Heart right ventricle (tissue), 16 donors: Measurements from ENCODE around the gene UGT1A7. TPM values are rescaled to one million over a fixed set of nuclear protein-coding genes. Genes with fewer than 3 reads are reported as not detected.

Experiments
- ATAC-seq, 8 donors: fragments of 200-7000 bp; cut with Tn5 transposase; one replicate each; pipeline ENCODE4 v1.9.1; 2020; ENCODE audit warnings: mild to moderate bottlenecking in 8 of 8, moderate library complexity in 8 of 8, moderate number of reproducible peaks in 1 of 8
- DNase-seq, 2 donors: peaks; one replicate each; pipeline ENCODE4 v3.0.0-alpha.2; 2020
- H3K27ac ChIP-seq, 10 donors: fragments of 200-600 bp; sonication (generic) in 2 of 10; one replicate each; pipeline versions ENCODE4 v1.5.0 to v1.8.0; 2020 to 2022; ENCODE audit warnings: mild to moderate bottlenecking in 3 of 10
- H3K27me3 ChIP-seq, 7 donors: fragments of 200-600 bp; one replicate each; pipeline ENCODE4 v1.8.0; 2021 to 2022; ENCODE audit warnings: mild to moderate bottlenecking in 2 of 7
- H3K36me3 ChIP-seq, 9 donors: fragments of 200-600 bp; sonication (generic) in 1 of 9; one replicate each; pipeline versions ENCODE4 v1.5.0 to v1.8.0; 2020 to 2022; ENCODE audit warnings: mild to moderate bottlenecking in 2 of 9
- H3K4me1 ChIP-seq, 9 donors: fragments of 200-600 bp; sonication (generic) in 1 of 9; one replicate each; pipeline versions ENCODE4 v1.5.0 to v1.8.0; 2020 to 2022; ENCODE audit warnings: mild to moderate bottlenecking in 4 of 9
- H3K4me3 ChIP-seq, 10 donors: fragments of 200-600 bp; sonication (generic) in 2 of 10; one replicate each; pipeline versions ENCODE4 v1.5.0 to v1.8.0; 2020 to 2022; ENCODE audit warnings: mild to moderate bottlenecking in 7 of 10, moderate library complexity in 2 of 10
- H3K9me3 ChIP-seq, 11 donors: fragments of 200-600 bp in 10 of 11; sonication (generic) in 2 of 11; one replicate each; pipeline versions ENCODE4 v1.5.0 to v1.8.0; 2013 to 2022; ENCODE audit warnings: mild to moderate bottlenecking in 2 of 11, control low read depth in 1 of 11, moderate library complexity in 1 of 11
- CTCF ChIP-seq, 9 donors: fragments of 200-600 bp; sonication (generic) in 2 of 9; IDR thresholded peaks; one replicate each; pipeline versions ENCODE4 v1.5.0 to v1.8.0; 2021 to 2022; ENCODE audit warnings: antibody characterized with exemption in 9 of 9, mild to moderate bottlenecking in 5 of 9, moderate library complexity in 1 of 9
- WGBS, 2 donors: extraction: QIAGEN DNeasy Blood & Tissue Kit; methylation state at CpG; one replicate each; pipeline ENCODE4 v1.1.7; 2013; ENCODE audit warnings: inconsistent platforms in 1 of 2; 5-methylcytosine and 5-hydroxymethylcytosine counted together
- intact Hi-C, 10 donors: fragments of 100-400 bp; cut with DNase I; formaldehyde crosslinking; loops; one replicate each; pipeline versions ENCODE4 v1.11.1 to v1.14.2; 2022
- polyA plus RNA-seq, 2 donors: library from polyadenylated mRNA; stranded (reverse); fragments of 200-250 nt; gene quantifications; one replicate each; pipeline ENCODE4 v1.2.3, GENCODE V29; 2013
- total RNA-seq, 10 donors: library from RNA; stranded (reverse); fragmentation: NEBNext Ultra II Directional in 3 of 10; extraction: Animal tissue kit (Norgen Biotek cat#: 25700) in 3 of 10; gene quantifications; one replicate each; pipeline versions ENCODE4 v1.2.1 to v1.2.4, GENCODE V29; 2021 to 2023
- donor health status: Arrhythmogenic right ventricular cardiomyopathy.
- donor health status: ischemic (EF 13 %, LVEDD 7.1; RV severe dilation, severe dysfunction).
- donor health status: healthy with polysubstance abuse.
- donor health status: DM: no; HTN: yes; CAD: no.
- donor health status: DM: no; HTN: no; CAD: no.
- donor health status: ischemic (EF 25% LVEDD 6.9; RV normal size, moderate dysfunction).
- donor health status: ischemic (EF 25% LVEDD 5.7; RV mildly dilated, moderate dysfunction).
- donor health status: healthy.
- donor health status: DM: yes; HTN: yes; CAD: no.
- donor health status: Ischemic cardiomyopathy.
- donor health status: ischemic (EF 35%, LVEDD 5.7; RV mildly dilated, moderate dysfunction).
- donor health status: nonischemic (EF 11% LVEDD 7.7; RV severe dilation, severe dysfunction).
- donor health status: DM: yes; HTN: yes; CAD: no.
- donor health status: PGD.
- donor health status: ischemic (EF 29% LVEDD 5.4; RV normal size, mild dysfunction).
- donor health status: nonischemic (EF 23%, LVEDD 6.1; RV moderate dilation, normal function).

UGT1A7 gene
- total and polyA plus RNA-seq, 12 donors = 0.01 TPM; not detected in 11

- H3K4me1 ChIP-seq = no peaks in the 10 kb centered on the region
- H3K4me3 ChIP-seq = no peak overlapping the region
- intact Hi-C loops = no loop called here
- TF ChIP-seq CTCF (IDR thresholded peaks at IDR 0.05) = no peak
- 88 to 92% methylated on average over 6 of the region's 6 CpGs for WGBS, 2 donors
- DNase-seq (no peak), ATAC-seq (no peak)
- peaks cover 0 to 9% (median 0%) of the 10 kb centered on the region in 11 donors for H3K9me3 ChIP-seq
- no peaks in the 10 kb centered on the region for H3K36me3 ChIP-seq
- H3K27me3 ChIP-seq = peaks cover 0 to 35% (median 0%) of the 10 kb centered on the region in 7 donors
- no peak overlapping the region for H3K27ac ChIP-seq
These were observed 134.2 kb downstream of the UGT1A7 start for GRCh38 chr2:233815861-233816260.

DNA sequence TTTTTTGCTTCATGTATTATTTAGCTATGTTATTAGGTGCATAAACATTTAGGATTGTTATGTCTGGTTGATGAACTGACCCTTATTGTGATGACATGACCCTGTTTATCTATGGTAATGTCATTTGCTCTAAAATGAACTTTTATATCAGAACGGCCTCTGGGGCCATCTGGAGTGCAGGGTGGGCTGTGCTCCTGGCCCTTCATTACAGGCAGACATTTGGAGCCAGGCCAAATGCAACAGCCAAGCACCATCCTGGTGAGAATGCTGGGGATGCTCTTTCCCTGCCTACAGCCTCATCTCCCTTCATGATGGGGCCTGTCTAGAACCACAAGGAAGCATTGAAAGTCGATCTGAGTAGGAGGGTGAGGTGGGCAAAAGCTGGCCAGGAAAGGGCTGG lies 134.6 kb downstream of the UGT1A7 start:
- H3K9me3 ChIP-seq = peaks cover 0 to 9% (median 0%) of the 10 kb centered on the region in 11 donors
- no peak for TF ChIP-seq CTCF (IDR thresholded peaks at IDR 0.05)
- H3K27me3 ChIP-seq = peaks cover 0 to 35% (median 0%) of the 10 kb centered on the region in 7 donors
- intact Hi-C loops = no loop called here
- no peaks in the 10 kb centered on the region for H3K36me3 ChIP-seq
- no peak overlapping the region for H3K27ac ChIP-seq
- no peak for DNase-seq
- WGBS, 2 donors = 30 to 35% methylated on average over 2 of the region's 2 CpGs
- ATAC-seq = no peak
- no peak overlapping the region for H3K4me3 ChIP-seq
- no peaks in the 10 kb centered on the region for H3K4me1 ChIP-seq

- 71 to 77% methylated on average over 4 of the region's 4 CpGs for WGBS, 2 donors
- no peak for TF ChIP-seq CTCF (IDR thresholded peaks at IDR 0.05)
- Histone ChIP-seq H3K27me3 (peaks cover 0 to 38% (median 0%) of the 10 kb centered on the region in 7 donors), H3K4me1 (no peaks in the 10 kb centered on the region), H3K36me3 (no peaks in the 10 kb centered on the region), H3K4me3 (no peak overlapping the region), H3K27ac (no peak overlapping the region), H3K9me3 (peaks cover 0 to 9% (median 0%) of the 10 kb centered on the region in 11 donors)
- peak in 1 of 2 donors; percentile 34 for DNase-seq
- peak in 1 of 8 donors; percentile 16 for ATAC-seq
- intact Hi-C loops = no loop called here
These were observed 135.1 kb downstream of the UGT1A7 start for GRCh38 chr2:233816771-233817170.

- H3K4me3 ChIP-seq = no peak overlapping the region
- H3K27ac ChIP-seq = no peak overlapping the region
- TF ChIP-seq CTCF (IDR thresholded peaks at IDR 0.05) = no peak
- DNase-seq (no peak), ATAC-seq (peak in 1 of 8 donors; percentile 5)
- WGBS, 2 donors = 66 to 73% methylated on average over 3 of the region's 3 CpGs
- H3K9me3 ChIP-seq = peaks cover 0 to 9% (median 0%) of the 10 kb centered on the region in 11 donors
- intact Hi-C loops = no loop called here
- no peaks in the 10 kb centered on the region for H3K36me3 ChIP-seq
- peaks cover 0 to 34% (median 0%) of the 10 kb centered on the region in 7 donors for H3K27me3 ChIP-seq
- H3K4me1 ChIP-seq = no peaks in the 10 kb centered on the region
These were observed 135.7 kb downstream of the UGT1A7 start for GRCh38 chr2:233817361-233817911.
